Fibroblast of lung (primary cell): ENCODE results near the gene RHOT2. TPM values are rescaled to one million over a fixed set of nuclear protein-coding genes. Genes with fewer than 3 reads are reported as not detected.

Experiments used
- DNase-seq, 2 donors: peaks; one replicate each; pipeline versions ENCODE4 v3.0.0 to v3.0.0-alpha.2; 2010; ENCODE audit warnings: low read depth in 2 of 2
- H2AFZ ChIP-seq: 2 replicates; pipeline ENCODE4 v1.5.1; 2012; ENCODE audit warnings: low read length, control low read depth, inconsistent platforms
- H3K27ac ChIP-seq: 2 replicates; pipeline ENCODE4 v1.5.1; 2011; ENCODE audit warnings: low read length, control low read depth; ENCODE audit not compliant: insufficient read depth
- H3K27me3 ChIP-seq: 2 replicates; pipeline ENCODE4 v1.5.1; 2011; ENCODE audit warnings: mild to moderate bottlenecking, low read length; ENCODE audit not compliant: control insufficient read depth, insufficient read depth
- H3K36me3 ChIP-seq: 2 replicates; pipeline ENCODE4 v1.5.1; 2011; ENCODE audit warnings: low read length; ENCODE audit not compliant: control insufficient read depth, insufficient read depth
- H3K4me1 ChIP-seq: 2 replicates; pipeline ENCODE4 v1.5.1; 2011; ENCODE audit warnings: low read length; ENCODE audit not compliant: control insufficient read depth, insufficient read depth; ENCODE audit errors: extremely low read depth
- H3K4me2 ChIP-seq: 2 replicates; pipeline ENCODE4 v1.5.1; 2011; ENCODE audit warnings: low read length, control low read depth; ENCODE audit not compliant: insufficient read depth; ENCODE audit errors: extremely low read depth
- H3K4me3 ChIP-seq, 4 experiments: fragments of 200-600 bp in 1 of 4; sonication (generic) in 1 of 4; replicated peaks in 1 of 4; 2 replicates each; pipeline ENCODE4 v1.5.1; 2011 to 2016; ENCODE audit warnings: low read length in 4 of 4, low read depth in 3 of 4, mild to moderate bottlenecking in 3 of 4, control low read depth in 2 of 4, inconsistent platforms in 1 of 4, mixed read lengths in 1 of 4; ENCODE audit not compliant: insufficient read depth in 1 of 4; ENCODE audit errors: control extremely low read depth in 1 of 4
- H3K79me2 ChIP-seq: 2 replicates; pipeline ENCODE4 v1.5.1; 2012; ENCODE audit warnings: mild to moderate bottlenecking, low read length, inconsistent platforms; ENCODE audit not compliant: control insufficient read depth, insufficient read depth
- H3K9ac ChIP-seq: 2 replicates; pipeline ENCODE4 v1.5.1; 2011; ENCODE audit warnings: mild to moderate bottlenecking, low read length, control low read depth; ENCODE audit not compliant: insufficient read depth
- H3K9me3 ChIP-seq: 2 replicates; pipeline ENCODE4 v1.5.1; 2012; ENCODE audit warnings: low read depth, low read length; ENCODE audit not compliant: control insufficient read depth, insufficient read depth
- H4K20me1 ChIP-seq: 2 replicates; pipeline ENCODE4 v1.5.1; 2011; ENCODE audit warnings: low read length; ENCODE audit not compliant: control insufficient read depth, insufficient read depth; ENCODE audit errors: extremely low read depth
- CTCF ChIP-seq, 2 donors: IDR thresholded peaks in 1 of 2; conservative IDR thresholded peaks in 1 of 2; 1 replicate in 1 of 2; 2 replicates in 1 of 2; pipeline ENCODE4 v1.5.1; 2011 to 2012; ENCODE audit warnings: low read length in 2 of 2, control low read depth in 1 of 2, inconsistent platforms in 1 of 2, low read depth in 1 of 2, mild to moderate bottlenecking in 1 of 2
- EZH2 ChIP-seq: IDR thresholded peaks from 2 replicates; pipeline ENCODE4 v1.5.1; 2012; ENCODE audit warnings: low read length, control low read depth, mild to moderate bottlenecking; ENCODE audit errors: missing control alignments
- polyA plus RNA-seq, 2 donors: library from polyadenylated mRNA; depleted of rRNA in 1 of 2; stranded (reverse) in 1 of 2; unstranded in 1 of 2; fragments of >200 nt; gene quantifications; 2 replicates each; pipeline ENCODE4 v1.2.1, GENCODE V29; 2011 to 2012; ENCODE audit warnings: missing spikeins in 1 of 2
- total RNA-seq: library from RNA; depleted of rRNA; stranded (reverse); fragments of >200 nt; gene quantifications from 2 replicates; pipeline ENCODE4 v1.2.1, GENCODE V29; 2014

The RHOT2 gene
- total and polyA plus RNA-seq, 2 donors (not counting 1 experiment from before 2014, with no cell fraction given) = 29.6 to 35.4 TPM

- Histone ChIP-seq H3K79me2 (peaks cover 6% of the 10 kb centered on the region), H2AFZ (no peak overlapping the region), H3K36me3 (peaks cover 6% of the 10 kb centered on the region), H3K4me2 (peak overlapping the region; percentile 79), H3K9me3 (no peaks in the 10 kb centered on the region), H3K4me1 (peaks cover 7% of the 10 kb centered on the region), H4K20me1 (no peaks in the 10 kb centered on the region), H3K27ac (peak overlapping the region; percentile 88), H3K4me3 (peak overlapping the region in 3 of 4 experiments; percentile 58 to 74 (median 70)), H3K27me3 (no peaks in the 10 kb centered on the region), H3K9ac (peak overlapping the region; percentile 83)
- DNase-seq = no peak
- TF ChIP-seq CTCF (conservative IDR thresholded peaks at IDR 0.05 in 1 of 2, IDR thresholded peaks at IDR 0.05 in 1 of 2; ENCODE audit: low read depth in 1 of 2, low read length in 2 of 2) (no peak), EZH2 (no peak)
Measured at GRCh38 chr16:649631-650030, 18.3 kb upstream of the RHOT2 start.

- peaks cover 7% of the 10 kb centered on the region for H3K4me1 ChIP-seq
- no peaks in the 10 kb centered on the region for H4K20me1 ChIP-seq
- no peak overlapping the region for H3K4me3 ChIP-seq
- no peak overlapping the region for H2AFZ ChIP-seq
- TF ChIP-seq CTCF (conservative IDR thresholded peaks at IDR 0.05 in 1 of 2, IDR thresholded peaks at IDR 0.05 in 1 of 2; ENCODE audit: low read depth in 1 of 2, low read length in 2 of 2) (no peak), EZH2 (no peak)
- no peak overlapping the region for H3K27ac ChIP-seq
- no peak for DNase-seq
- no peaks in the 10 kb centered on the region for H3K9me3 ChIP-seq
- H3K79me2 ChIP-seq = peaks cover 6% of the 10 kb centered on the region
- H3K9ac ChIP-seq = no peak overlapping the region
- peaks cover 8% of the 10 kb centered on the region for H3K36me3 ChIP-seq
- H3K27me3 ChIP-seq = no peaks in the 10 kb centered on the region
- no peak overlapping the region for H3K4me2 ChIP-seq
Measured at GRCh38 chr16:651844-652243, 16.1 kb upstream of the RHOT2 start.

- H3K36me3 ChIP-seq = peaks cover 12% of the 10 kb centered on the region
- H3K79me2 ChIP-seq = peaks cover 6% of the 10 kb centered on the region
- no peak overlapping the region for H3K4me2 ChIP-seq
- H4K20me1 ChIP-seq = no peaks in the 10 kb centered on the region
- H3K27ac ChIP-seq = no peak overlapping the region
- H3K9ac ChIP-seq = no peak overlapping the region
- H3K4me1 ChIP-seq = peaks cover 7% of the 10 kb centered on the region
- no peak overlapping the region for H3K4me3 ChIP-seq
- TF ChIP-seq EZH2 (no peak), CTCF (conservative IDR thresholded peaks at IDR 0.05 in 1 of 2, IDR thresholded peaks at IDR 0.05 in 1 of 2; ENCODE audit: low read depth in 1 of 2, low read length in 2 of 2) (no peak)
- H3K27me3 ChIP-seq = no peaks in the 10 kb centered on the region
- DNase-seq = peak in 1 of 2 donors; percentile 59
- no peaks in the 10 kb centered on the region for H3K9me3 ChIP-seq
- no peak overlapping the region for H2AFZ ChIP-seq
Measured at GRCh38 chr16:652454-653305, 15.3 kb upstream of the RHOT2 start.
